CD4-positive, alpha-beta T cell (primary cell): Measurements from ENCODE around the gene PKNOX1. TPM values are rescaled to one million over a fixed set of nuclear protein-coding genes. Genes with fewer than 3 reads are reported as not detected.
"Not testable (repeated sequence)": the region's sequence is repeated elsewhere in the genome, so short reads cannot be mapped to it uniquely, and the experiment has no call there.

Source experiments
- ATAC-seq: fragments of 200-7000 bp; cut with Tn5 transposase; one replicate; pipeline ENCODE4 v1.10.0; 2022; ENCODE audit warnings: mild to moderate bottlenecking; ENCODE audit not compliant: poor library complexity
- CTCF ChIA-PET: fragments of 350-600 bp; sonication (Branson Sonifier 250); formaldehyde crosslinking; loops from one replicate; lab custom pipeline; 2021; ENCODE audit warnings: antibody characterized with exemption, inconsistent platforms; lab: Charles Lee
- POLR2A ChIA-PET: fragments of 350-600 bp; sonication (Branson Sonifier 250); formaldehyde crosslinking; loops from one replicate; lab custom pipeline; 2021; ENCODE audit warnings: antibody characterized with exemption, inconsistent platforms; lab: Charles Lee
- DNase-seq, 14 experiments: peaks; one replicate each; pipeline ENCODE4 v3.0.0-alpha.2; 2013 to 2020; ENCODE audit warnings: mixed read lengths in 2 of 14
- H3K27ac ChIP-seq, 2 donors: one replicate each; pipeline versions ENCODE4 v1.5.1 to v1.7.0; 2013; ENCODE audit warnings: low read length in 2 of 2, low read depth in 1 of 2, mild to moderate bottlenecking in 1 of 2
- H3K27me3 ChIP-seq, 2 experiments: 1 replicate in 1 of 2; 2 replicates in 1 of 2; pipeline versions ENCODE4 v1.6.1 to v1.7.0; 2013; ENCODE audit warnings: low read length in 2 of 2, control low read depth in 1 of 2, mild to moderate bottlenecking in 1 of 2, moderate library complexity in 1 of 2; ENCODE audit not compliant: insufficient read depth in 2 of 2, control insufficient read depth in 1 of 2
- H3K36me3 ChIP-seq: one replicate; pipeline ENCODE4 v1.6.1; 2013; ENCODE audit warnings: low read length, control low read depth; ENCODE audit not compliant: insufficient read depth
- H3K4me1 ChIP-seq: one replicate; pipeline ENCODE4 v1.6.1; 2013; ENCODE audit warnings: low read length, control low read depth; ENCODE audit not compliant: insufficient read depth
- H3K4me3 ChIP-seq: one replicate; pipeline ENCODE4 v1.5.1; 2013; ENCODE audit warnings: mild to moderate bottlenecking, low read length, moderate library complexity
- H3K9me3 ChIP-seq, 2 experiments: 1 replicate in 1 of 2; 2 replicates in 1 of 2; pipeline versions ENCODE4 v1.6.1 to v1.7.0; 2013; ENCODE audit warnings: low read length in 2 of 2, mild to moderate bottlenecking in 2 of 2, control low read depth in 1 of 2, moderate library complexity in 1 of 2; ENCODE audit not compliant: control insufficient read depth in 1 of 2, insufficient read depth in 1 of 2
- H3K27ac Mint-ChIP-seq: one replicate; pipeline ENCODE4 v1.8.0; 2020; ENCODE audit warnings: mixed read lengths
- H3K27me3 Mint-ChIP-seq: one replicate; pipeline ENCODE4 v1.8.0; 2021; ENCODE audit warnings: mixed read lengths
- H3K36me3 Mint-ChIP-seq: one replicate; pipeline ENCODE4 v1.8.0; 2021; ENCODE audit warnings: low read depth, mixed read lengths
- H3K4me1 Mint-ChIP-seq: one replicate; pipeline ENCODE4 v1.8.0; 2021; ENCODE audit warnings: low read depth, mixed read lengths
- H3K4me3 Mint-ChIP-seq: one replicate; pipeline ENCODE4 v1.8.0; 2020; ENCODE audit warnings: mild to moderate bottlenecking, mixed read lengths
- H3K9me3 Mint-ChIP-seq: one replicate; pipeline ENCODE4 v1.8.0; 2020; ENCODE audit warnings: mixed read lengths
- CTCF ChIP-seq: fragments of 200-600 bp; IDR thresholded peaks from one replicate; pipeline ENCODE4 v1.8.0; 2022; ENCODE audit warnings: antibody characterized with exemption, mild to moderate bottlenecking
- intact Hi-C, 2 experiments: fragments of 100-400 bp; cut with DNase I in 1 of 2; cut with micrococcal nuclease in 1 of 2; formaldehyde crosslinking; loops; one replicate each; pipeline versions ENCODE4 v1.15.1 to v1.9.0; 2023 to 2025; cut with DNase I, micrococcal nuclease
- total RNA-seq, 174 experiments: library from RNA in 2 of 174; stranded (reverse) in 2 of 174; gene quantifications; one replicate each; pipeline ENCODE4 v1.2.3 and lab custom pipeline; 2021 to 2026

PKNOX1 gene
- total RNA-seq, 2 experiments from 2014 or later = 10.3 TPM

GRCh38 chr21:42997053-42997452 is 22.7 kb downstream of the PKNOX1 start:
- ChIA-PET CTCF (no interaction called here), POLR2A (no interaction called here)
- Histone ChIP-seq H3K4me1 (no peaks in the 10 kb centered on the region), H3K9me3 (peaks cover 0 to 4% of the 10 kb centered on the region in 2 experiments), H3K27me3 (no peaks in the 10 kb centered on the region), H3K36me3 (peaks cover 11% of the 10 kb centered on the region), H3K4me3 (no peak overlapping the region), H3K27ac (no peak overlapping the region)
- Mint-ChIP-seq H3K4me3 (no peak overlapping the region), H3K27me3 (no peaks in the 10 kb centered on the region), H3K9me3 (peaks cover 7% of the 10 kb centered on the region), H3K36me3 (peaks cover 31% of the 10 kb centered on the region), H3K4me1 (peaks cover 4% of the 10 kb centered on the region), H3K27ac (no peak overlapping the region)
- TF ChIP-seq CTCF = no peak
- ATAC-seq (no peak), DNase-seq (no peak)
- intact Hi-C loops = no loop called here

- intact Hi-C loops, H3K27ac ChIP-seq, POLR2A ChIA-PET, H3K4me1 Mint-ChIP-seq, H3K4me3 Mint-ChIP-seq, H3K27ac Mint-ChIP-seq, H3K9me3 Mint-ChIP-seq, CTCF ChIA-PET, H3K27me3 Mint-ChIP-seq, H3K36me3 ChIP-seq, ATAC-seq, H3K27me3 ChIP-seq, H3K9me3 ChIP-seq, DNase-seq, H3K4me3 ChIP-seq, H3K4me1 ChIP-seq: not testable (repeated sequence)
- H3K36me3 Mint-ChIP-seq = peaks cover 29% of the 10 kb centered on the region
These were observed 23.6 kb downstream of the PKNOX1 start for GRCh38 chr21:42997983-42998382.

DNA sequence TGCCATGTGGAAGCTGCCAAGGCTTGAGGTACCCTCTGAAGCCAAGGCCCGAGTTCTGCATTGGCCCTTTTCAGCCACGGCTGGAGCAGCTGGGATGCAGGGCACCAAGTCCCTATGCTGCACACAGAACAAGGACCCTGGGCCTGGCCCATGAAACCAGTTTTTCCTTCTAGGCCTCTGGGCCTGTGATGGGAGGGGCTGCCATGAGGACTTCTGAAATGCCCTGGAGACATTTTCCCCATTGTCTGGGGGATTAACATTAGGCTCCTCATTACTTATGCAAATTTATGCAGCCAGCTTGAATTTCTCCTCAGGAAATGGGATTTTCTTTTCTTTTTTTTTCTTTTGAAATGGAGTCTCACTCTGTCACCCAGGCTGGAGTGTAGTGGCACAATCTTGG is 24.8 kb downstream of the PKNOX1 start:
- H3K4me3 Mint-ChIP-seq, H3K27ac ChIP-seq, DNase-seq, CTCF ChIA-PET, H3K27me3 Mint-ChIP-seq, H3K36me3 ChIP-seq, H3K9me3 ChIP-seq, POLR2A ChIA-PET, H3K9me3 Mint-ChIP-seq, ATAC-seq, H3K4me3 ChIP-seq, H3K4me1 ChIP-seq, H3K27ac Mint-ChIP-seq, intact Hi-C loops, H3K27me3 ChIP-seq, H3K4me1 Mint-ChIP-seq: not testable (repeated sequence)
- H3K36me3 Mint-ChIP-seq = peaks cover 39% of the 10 kb centered on the region

GRCh38 chr21:43000041-43000440 is 25.7 kb downstream of the PKNOX1 start:
- H3K4me1 ChIP-seq, H3K27me3 ChIP-seq, H3K27ac Mint-ChIP-seq, CTCF ChIA-PET, H3K4me3 Mint-ChIP-seq, H3K27ac ChIP-seq, DNase-seq, intact Hi-C loops, ATAC-seq, H3K9me3 Mint-ChIP-seq, H3K27me3 Mint-ChIP-seq, H3K9me3 ChIP-seq, POLR2A ChIA-PET, H3K4me1 Mint-ChIP-seq, H3K4me3 ChIP-seq: not testable (repeated sequence)
- H3K36me3 Mint-ChIP-seq = peaks cover 48% of the 10 kb centered on the region
- peaks cover 12% of the 10 kb centered on the region for H3K36me3 ChIP-seq
